MM.1S (cell line): ENCODE data around the gene CPNE2.
"Not testable (repeated sequence)": the region's sequence is repeated elsewhere in the genome, so short reads cannot be mapped to it uniquely, and the experiment has no call there.

Experiments used
- DNase-seq: peaks from one replicate; pipeline ENCODE4 v3.0.0-alpha.2; 2015
- H2AFZ ChIP-seq: fragments of 300-600 bp; sonication (generic); 2 replicates; pipeline ENCODE4 v1.6.0; 2016; ENCODE audit warnings: antibody characterized with exemption, low read length
- H3F3A ChIP-seq: fragments of 300-600 bp; sonication (generic); 2 replicates; pipeline ENCODE4 v1.6.1; 2016; ENCODE audit warnings: mild to moderate bottlenecking, antibody characterized with exemption, low read length, moderate library complexity, mixed read lengths; ENCODE audit not compliant: insufficient read depth
- H3K27ac ChIP-seq: fragments of 300-600 bp; sonication (generic); 2 replicates; pipeline ENCODE4 v1.5.1; 2016; ENCODE audit warnings: mild to moderate bottlenecking, low read length
- H3K27me3 ChIP-seq: fragments of 300-600 bp; sonication (generic); replicated peaks from 2 replicates; pipeline ENCODE4 v1.6.0; 2016; ENCODE audit warnings: low read length; ENCODE audit not compliant: insufficient read depth
- H3K36me3 ChIP-seq: fragments of 300-600 bp; sonication (generic); replicated peaks from 2 replicates; pipeline ENCODE4 v1.6.1; 2016; ENCODE audit warnings: mild to moderate bottlenecking, low read length, mixed read lengths; ENCODE audit not compliant: insufficient read depth
- H3K4me1 ChIP-seq: fragments of 300-600 bp; sonication (generic); 2 replicates; pipeline ENCODE4 v1.6.1; 2016; ENCODE audit warnings: low read length, mixed read lengths
- H3K4me2 ChIP-seq: fragments of 300-600 bp; sonication (generic); 2 replicates; pipeline ENCODE4 v1.6.0; 2016; ENCODE audit warnings: low read depth, low read length
- H3K4me3 ChIP-seq: fragments of 300-600 bp; sonication (generic); 2 replicates; pipeline ENCODE4 v1.5.1; 2016; ENCODE audit warnings: low read length, mixed read lengths
- H3K79me2 ChIP-seq: fragments of 300-600 bp; sonication (generic); 2 replicates; pipeline ENCODE4 v1.6.1; 2016; ENCODE audit warnings: mixed run types, low read length, mixed read lengths
- H3K9ac ChIP-seq: fragments of 300-600 bp; sonication (generic); 2 replicates; pipeline ENCODE4 v1.6.1; 2016; ENCODE audit warnings: low read length, mixed read lengths
- H3K9me2 ChIP-seq: fragments of 300-600 bp; sonication (generic); replicated peaks from 2 replicates; pipeline ENCODE4 v1.6.1; 2016; ENCODE audit warnings: mild to moderate bottlenecking, low read length, mixed read lengths; ENCODE audit not compliant: insufficient read depth
- H3K9me3 ChIP-seq: fragments of 300-600 bp; sonication (generic); replicated peaks from 2 replicates; pipeline ENCODE4 v1.6.1; 2016; ENCODE audit warnings: mild to moderate bottlenecking, low read length, mixed read lengths; ENCODE audit not compliant: insufficient read depth
- H4K20me1 ChIP-seq: fragments of 300-600 bp; sonication (generic); 2 replicates; pipeline ENCODE4 v1.6.1; 2016; ENCODE audit warnings: mild to moderate bottlenecking, low read length, moderate library complexity, mixed read lengths; ENCODE audit not compliant: insufficient read depth
- EZH2 ChIP-seq: fragments of 300-600 bp; sonication (generic); optimal IDR thresholded peaks from 2 replicates; pipeline ENCODE3; 2017; ENCODE audit warnings: low read depth, mild to moderate bottlenecking, antibody characterized with exemption, low read length, mixed read lengths
- EZH2phosphoT487 ChIP-seq: fragments of 300-600 bp; sonication (generic); IDR thresholded peaks from 2 replicates; pipeline ENCODE4 v1.6.1; 2018; ENCODE audit warnings: antibody characterized with exemption, low read length
- TF ChIP-seq, protein P1 (sequence below): fragments of 300-600 bp; sonication (generic); IDR thresholded peaks from 2 replicates; pipeline ENCODE4 v1.5.1; 2016; ENCODE audit warnings: antibody characterized with exemption, low read length, mixed read lengths

Gene CPNE2

DNA sequence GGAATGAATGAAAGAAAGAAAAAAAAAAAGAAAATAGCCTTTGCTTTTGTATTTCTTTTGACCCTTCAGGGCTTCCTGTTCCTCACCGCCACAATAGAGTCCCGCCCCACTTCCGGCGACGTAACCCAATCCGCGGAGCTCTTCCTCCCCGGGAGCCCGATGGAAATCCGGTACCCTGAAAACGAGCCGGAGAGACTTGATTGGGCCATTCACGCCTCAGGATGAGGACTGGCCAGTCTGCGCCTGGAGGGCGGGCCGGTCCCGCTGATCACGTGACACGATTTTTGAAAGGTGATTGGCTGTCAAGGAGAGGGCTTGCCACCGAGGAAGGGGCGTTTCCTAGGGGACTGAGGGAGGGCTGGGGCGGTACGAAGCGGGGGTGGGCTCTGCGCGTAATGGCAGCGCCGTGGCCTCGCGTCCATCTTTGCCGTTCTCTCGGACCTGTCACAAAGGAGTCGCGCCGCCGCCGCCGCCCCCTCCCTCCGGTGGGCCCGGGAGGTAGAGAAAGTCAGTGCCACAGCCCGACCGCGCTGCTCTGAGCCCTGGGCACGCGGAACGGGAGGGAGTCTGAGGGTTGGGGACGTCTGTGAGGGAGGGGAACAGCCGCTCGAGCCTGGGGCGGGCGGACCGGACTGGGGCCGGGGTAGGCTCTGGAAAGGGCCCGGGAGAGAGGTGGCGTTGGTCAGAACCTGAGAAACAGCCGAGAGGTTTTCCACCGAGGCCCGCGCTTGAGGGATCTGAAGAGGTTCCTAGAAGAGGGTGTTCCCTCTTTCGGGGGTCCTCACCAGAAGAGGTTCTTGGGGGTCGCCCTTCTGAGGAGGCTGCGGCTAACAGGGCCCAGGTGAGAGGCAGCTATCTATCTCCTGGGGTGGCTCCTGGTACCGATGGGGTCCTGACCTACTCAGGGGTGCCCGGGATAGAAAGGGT lies 93.8 kb downstream of the CPNE2 start, which contains the start of the genes PSME3IP1 and RSPRY1:
PSME3IP1 (minus strand) TSS at position 95 of the 927 bp plus-strand sequence. CDS start 12,185 bp downstream, outside the sequence.
RSPRY1 (plus strand) TSS at position 385 of the 927 bp plus-strand sequence. CDS start 18,330 bp downstream, outside the sequence.
- Histone ChIP-seq H2AFZ (peak within 1 kb of the TSS; percentile 75), H3K9me3 (no peaks in the 10 kb centered on the region), H4K20me1 (no peaks in the 10 kb centered on the region), H3K4me2 (peak within 1 kb of the TSS; percentile 95), H3K4me3 (peak within 1 kb of the TSS; percentile 97), H3F3A (peaks cover 11% of the 10 kb centered on the region), H3K36me3 (no peaks in the 10 kb centered on the region), H3K79me2 (peaks cover 95% of the 10 kb centered on the region), H3K9ac (peak within 1 kb of the TSS; percentile 89), H3K9me2 (no peaks in the 10 kb centered on the region), H3K27ac (peak within 1 kb of the TSS; percentile 67; the same call in 1 of the 2 replicates), H3K4me1 (peaks cover 7% of the 10 kb centered on the region), H3K27me3 (no peaks in the 10 kb centered on the region)
- DNase-seq = peak; percentile 99
- TF ChIP-seq EZH2 (no peak), EZH2phosphoT487 (no peak)
- TF ChIP-seq, protein P1, sequence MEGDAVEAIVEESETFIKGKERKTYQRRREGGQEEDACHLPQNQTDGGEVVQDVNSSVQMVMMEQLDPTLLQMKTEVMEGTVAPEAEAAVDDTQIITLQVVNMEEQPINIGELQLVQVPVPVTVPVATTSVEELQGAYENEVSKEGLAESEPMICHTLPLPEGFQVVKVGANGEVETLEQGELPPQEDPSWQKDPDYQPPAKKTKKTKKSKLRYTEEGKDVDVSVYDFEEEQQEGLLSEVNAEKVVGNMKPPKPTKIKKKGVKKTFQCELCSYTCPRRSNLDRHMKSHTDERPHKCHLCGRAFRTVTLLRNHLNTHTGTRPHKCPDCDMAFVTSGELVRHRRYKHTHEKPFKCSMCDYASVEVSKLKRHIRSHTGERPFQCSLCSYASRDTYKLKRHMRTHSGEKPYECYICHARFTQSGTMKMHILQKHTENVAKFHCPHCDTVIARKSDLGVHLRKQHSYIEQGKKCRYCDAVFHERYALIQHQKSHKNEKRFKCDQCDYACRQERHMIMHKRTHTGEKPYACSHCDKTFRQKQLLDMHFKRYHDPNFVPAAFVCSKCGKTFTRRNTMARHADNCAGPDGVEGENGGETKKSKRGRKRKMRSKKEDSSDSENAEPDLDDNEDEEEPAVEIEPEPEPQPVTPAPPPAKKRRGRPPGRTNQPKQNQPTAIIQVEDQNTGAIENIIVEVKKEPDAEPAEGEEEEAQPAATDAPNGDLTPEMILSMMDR = no peak

DNA sequence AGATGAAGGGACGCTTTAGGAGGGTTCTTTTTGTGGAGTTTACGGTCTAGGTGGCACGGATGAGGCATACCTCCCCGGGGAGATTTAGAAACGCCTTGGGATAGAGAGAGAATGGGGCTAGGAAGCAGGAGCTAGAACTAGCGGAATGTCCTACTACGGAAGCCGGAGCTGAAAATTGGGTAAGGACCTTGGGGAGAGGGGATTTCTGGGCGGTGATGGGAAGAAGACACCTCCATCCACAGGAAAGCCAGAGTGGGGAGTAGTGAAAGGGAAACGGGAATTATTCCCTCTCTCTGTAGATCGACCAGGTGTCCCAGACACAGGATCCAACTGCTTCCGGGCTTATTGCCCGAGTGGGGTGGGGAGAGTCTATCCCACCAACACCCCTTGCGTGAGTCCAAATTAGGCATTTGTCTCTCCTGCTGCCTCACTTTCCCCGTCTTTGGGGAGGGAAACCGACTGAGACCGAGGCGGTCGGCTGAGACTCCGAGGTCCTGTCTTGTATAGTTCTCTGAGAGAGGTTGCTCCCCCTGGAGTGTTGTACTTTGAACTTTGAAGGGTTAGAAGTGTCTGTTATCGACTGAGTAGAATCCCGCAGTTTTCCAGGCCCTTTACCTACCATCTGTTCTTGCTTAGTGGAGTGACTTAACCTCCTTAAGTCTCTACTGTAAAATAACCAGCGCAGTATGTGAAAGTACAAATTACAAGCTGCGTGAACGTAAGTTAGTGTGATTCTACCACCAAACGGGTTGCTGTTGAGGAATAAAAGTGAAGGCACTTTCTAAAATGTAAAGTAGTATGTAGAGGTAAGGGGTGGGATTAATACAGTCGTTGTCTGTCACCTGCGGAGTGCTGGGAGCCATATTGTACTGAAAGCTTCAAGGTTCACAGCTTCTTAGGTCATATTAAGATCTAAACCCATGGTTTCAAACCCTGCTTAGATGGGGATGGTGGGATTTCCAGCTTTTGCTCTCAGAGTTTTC lies 94.8 kb downstream of the CPNE2 start:
- no peaks in the 10 kb centered on the region for H3K9me3 ChIP-seq
- TF ChIP-seq EZH2 (no peak), EZH2phosphoT487 (no peak)
- TF ChIP-seq, protein P1 = no peak; the same call in 1 of the 2 replicates
- H3K27ac ChIP-seq = peak overlapping the region; percentile 44; the same call in 1 of the 2 replicates
- H3K9ac ChIP-seq = peak overlapping the region; percentile 75
- peak; percentile 31 for DNase-seq
- H2AFZ ChIP-seq = peak overlapping the region; percentile 75
- no peaks in the 10 kb centered on the region for H3K9me2 ChIP-seq
- H3K36me3 ChIP-seq = no peaks in the 10 kb centered on the region
- H4K20me1 ChIP-seq = no peaks in the 10 kb centered on the region
- H3K4me3 ChIP-seq = peak overlapping the region; percentile 97
- peak overlapping the region; percentile 95 for H3K4me2 ChIP-seq
- H3K79me2 ChIP-seq = peaks cover 95% of the 10 kb centered on the region
- peaks cover 12% of the 10 kb centered on the region for H3K4me1 ChIP-seq
- H3F3A ChIP-seq = peaks cover 11% of the 10 kb centered on the region
- no peaks in the 10 kb centered on the region for H3K27me3 ChIP-seq

DNA sequence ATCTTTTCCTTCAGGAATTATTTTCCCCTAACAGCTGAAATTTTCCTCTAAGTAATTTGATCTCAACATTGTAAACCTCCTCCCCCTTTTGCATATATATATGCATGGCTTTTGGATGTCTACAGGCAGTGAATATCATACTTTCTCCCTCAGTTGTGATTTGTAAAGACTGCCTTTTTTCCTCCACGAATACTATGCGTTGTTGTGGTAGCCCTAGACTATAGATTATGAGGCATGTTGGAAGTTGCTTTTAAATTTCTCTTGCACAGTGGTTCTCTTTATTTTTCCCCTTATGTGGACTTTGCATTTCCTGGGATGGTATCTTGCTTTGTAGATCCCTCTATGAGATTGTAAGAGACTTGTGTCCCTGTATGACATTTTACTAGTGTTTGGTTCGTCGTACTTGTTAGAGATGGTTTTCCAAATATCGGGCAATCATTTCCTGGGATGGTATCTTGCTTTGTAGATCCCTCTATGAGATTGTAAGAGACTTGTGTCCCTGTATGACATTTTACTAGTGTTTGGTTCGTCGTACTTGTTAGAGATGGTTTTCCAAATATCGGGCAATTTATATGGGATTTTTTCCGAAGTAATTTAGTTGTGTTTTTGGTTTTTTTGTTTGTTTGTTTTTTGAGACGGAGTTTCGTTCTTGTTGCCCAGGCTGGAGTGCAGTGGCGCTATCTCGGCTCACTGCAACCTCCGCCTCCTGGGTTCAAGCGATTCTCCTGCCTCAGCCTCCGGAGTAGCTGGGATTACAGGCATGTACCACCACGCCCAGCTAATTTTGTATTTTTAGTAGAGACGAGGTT lies 95.7 kb downstream of the CPNE2 start:
- H3K36me3 ChIP-seq, H4K20me1 ChIP-seq: not testable (repeated sequence)

More for the DNA sequence above, 95.7 kb downstream of the CPNE2 start:
- not testable (repeated sequence) for DNase-seq, H3K27me3 ChIP-seq, H2AFZ ChIP-seq, H3K9me3 ChIP-seq, H3K9me2 ChIP-seq
- peak overlapping the region; percentile 44; the same call in 1 of the 2 replicates for H3K27ac ChIP-seq
- peak overlapping the region; percentile 97 for H3K4me3 ChIP-seq
- H3F3A ChIP-seq = peaks cover 16% of the 10 kb centered on the region
- peaks cover 21% of the 10 kb centered on the region for H3K4me1 ChIP-seq
- H3K79me2 ChIP-seq = peaks cover 92% of the 10 kb centered on the region
- H3K4me2 ChIP-seq = peak overlapping the region; percentile 95
- H3K9ac ChIP-seq = peak overlapping the region; percentile 75; the same call in 1 of the 2 replicates
